HepG2 (cell line): ENCODE results near the gene CTLA4.

ENCODE experiments used
- DNMT1 ChIP-seq: sonication (generic); formaldehyde crosslinking; IDR thresholded peaks from 2 replicates; pipeline ENCODE4 v1.5.1; 2020; ENCODE audit warnings: mild to moderate bottlenecking, missing genetic modification reagents
- SIX4 ChIP-seq: sonication (generic); formaldehyde crosslinking; IDR thresholded peaks from 2 replicates; pipeline ENCODE4 v1.4.0; 2020; ENCODE audit warnings: missing genetic modification reagents
- ZGPAT ChIP-seq: IDR thresholded peaks from 2 replicates; pipeline ENCODE4 v1.6.1; 2016; ENCODE audit warnings: mild to moderate bottlenecking
- ZNF263 ChIP-seq: sonication (generic); formaldehyde crosslinking; IDR thresholded peaks from 2 replicates; pipeline ENCODE4 v1.4.0; 2020; ENCODE audit warnings: missing genetic modification reagents
- ZNF503 ChIP-seq: sonication (generic); formaldehyde crosslinking; IDR thresholded peaks from 2 replicates; pipeline ENCODE4 v1.4.0; 2020; ENCODE audit warnings: missing genetic modification reagents
- TF ChIP-seq, protein P1 (sequence below): sonication (generic); formaldehyde crosslinking; IDR thresholded peaks from 2 replicates; pipeline ENCODE4 v1.4.0; 2020; ENCODE audit warnings: low read depth, mild to moderate bottlenecking, missing genetic modification reagents

GRCh38 chr2:203900253-203900652 lies 32.7 kb downstream of the CTLA4 start:
- no peak for TF ChIP-seq ZNF503
- no peak for TF ChIP-seq SIX4 (CRISPR knock-in tag)
- TF ChIP-seq DNMT1 (CRISPR knock-in tag) = no peak
- no peak for TF ChIP-seq ZNF263 (CRISPR knock-in tag)
- no peak for TF ChIP-seq ZGPAT (CRISPR knock-in tag)
- TF ChIP-seq, protein P1, sequence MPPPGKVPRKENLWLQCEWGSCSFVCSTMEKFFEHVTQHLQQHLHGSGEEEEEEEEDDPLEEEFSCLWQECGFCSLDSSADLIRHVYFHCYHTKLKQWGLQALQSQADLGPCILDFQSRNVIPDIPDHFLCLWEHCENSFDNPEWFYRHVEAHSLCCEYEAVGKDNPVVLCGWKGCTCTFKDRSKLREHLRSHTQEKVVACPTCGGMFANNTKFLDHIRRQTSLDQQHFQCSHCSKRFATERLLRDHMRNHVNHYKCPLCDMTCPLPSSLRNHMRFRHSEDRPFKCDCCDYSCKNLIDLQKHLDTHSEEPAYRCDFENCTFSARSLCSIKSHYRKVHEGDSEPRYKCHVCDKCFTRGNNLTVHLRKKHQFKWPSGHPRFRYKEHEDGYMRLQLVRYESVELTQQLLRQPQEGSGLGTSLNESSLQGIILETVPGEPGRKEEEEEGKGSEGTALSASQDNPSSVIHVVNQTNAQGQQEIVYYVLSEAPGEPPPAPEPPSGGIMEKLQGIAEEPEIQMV (CRISPR knock-in tag) = no peak
